T follicular helper cell (primary cell): ENCODE results near the gene RSAD2.

Experiments
- DNase-seq: peaks from one replicate; pipeline ENCODE4 v3.0.0-alpha.2; 2020; ENCODE audit warnings: low read depth

Gene RSAD2

GRCh38 chr2:6945087-6945813 lies 67.7 kb downstream of the RSAD2 start:
- no peak for DNase-seq

GRCh38 chr2:6945821-6946220 lies 68.2 kb downstream of the RSAD2 start:
- DNase-seq = no peak

- DNase-seq = no peak
Measured at GRCh38 chr2:6946722-6947121, 69.1 kb downstream of the RSAD2 start.
